Measurements from ENCODE around the gene SEPTIN1. TPM values are rescaled to one million over a fixed set of nuclear protein-coding genes. Genes with fewer than 3 reads are reported as not detected.
A peak's percentile ranks its signal among the peaks of the same experiment; 100 is the strongest.

SEPTIN1 gene
- total and polyA plus RNA-seq, 2 of the 13 experiments (the other 11 are each of a cell fraction or from before 2014, with no cell fraction given) = 0.18 to 0.67 TPM

- TF ChIP-seq ZSCAN20 (CRISPR knock-in tag; IDR thresholded peaks at IDR 0.05; ENCODE audit: borderline replicate concordance) (no peak), PPARG (CRISPR knock-in tag; conservative IDR thresholded peaks at IDR 0.05) (no peak), ZNF296 (CRISPR knock-in tag; conservative IDR thresholded peaks at IDR 0.05) (no peak), ZNF607 (CRISPR knock-in tag; IDR thresholded peaks at IDR 0.05; ENCODE audit: borderline replicate concordance) (no peak), YEATS2 (CRISPR knock-in tag; IDR thresholded peaks at IDR 0.05; ENCODE audit: borderline replicate concordance) (no peak), ZMYM2 (CRISPR knock-in tag; IDR thresholded peaks at IDR 0.05) (no peak)
Measured at GRCh38 chr16:30395992-30396585, 13.7 kb upstream of the SEPTIN1 start (continued).

GRCh38 chr16:30395155-30395991 is 13.0 kb upstream of the SEPTIN1 start, which contains the start of gene ZNF48:
TSS of gene ZNF48 (plus strand) at chr16:30395420. CDS start at chr16:30395795, 375 bp downstream.
- in situ Hi-C loops (cut with HindIII; ENCODE audit: extremely low pct_ligation_motif_present, low pct_unique_long_range_greater_than_20kb) = no loop called here
- intact Hi-C loops (cut with micrococcal nuclease; ENCODE audit: unreplicated experiment) = loop anchor here (1.0 kb wide), 4 partner anchors 14 to 40 kb away; partner anchors contain the start of gene CD2BP2
- Histone ChIP-seq H4K20me1 (ENCODE audit: insufficient read depth, low read length) (no peaks in the 10 kb centered on the region; the same call in 1 of the 2 replicates), H3K4me2 (ENCODE audit: low read depth, low read length) (peak within 1 kb of the TSS; percentile 99), H3K9me3 (ENCODE audit: low read length) (no peaks in the 10 kb centered on the region), H3K9ac (ENCODE audit: insufficient read depth, low read depth, low read length) (peak within 1 kb of the TSS; percentile 83), H3K36me3 (replicated peaks in 1 of 2; ENCODE audit: control insufficient read depth in 1 of 2, insufficient read depth in 2 of 2, low read length in 2 of 2) (peaks cover 3 to 17% of the 10 kb centered on the region in 2 experiments; a peak in 4 of 5 replicates), H3K79me2 (ENCODE audit: insufficient read depth, low read length) (peaks cover 17% of the 10 kb centered on the region), H2AFZ (ENCODE audit: low read length) (peak within 1 kb of the TSS; percentile 9), H3K27me3 (ENCODE audit: control insufficient read depth in 1 of 2, insufficient read depth in 2 of 2, low read length in 2 of 2) (no peaks in the 10 kb centered on the region), H3K27ac (ENCODE audit: extremely low read length, insufficient read depth, low read length) (peak within 1 kb of the TSS; percentile 73), H3K4me3 (replicated peaks in 1 of 3; ENCODE audit: insufficient read depth in 1 of 3, low read depth in 2 of 3, low read length in 3 of 3) (peak within 1 kb of the TSS; percentile 75 to 93 (median 75)), H3K4me1 (ENCODE audit: insufficient read depth, low read length) (peaks cover 36% of the 10 kb centered on the region)
- 0% methylated on average over 43 of the region's 103 CpGs for WGBS (ENCODE audit: low lambda C conversion rate)
- CTCF ChIA-PET (ENCODE audit: low intra/inter-chr PET ratio, low total read pairs) = interaction anchor here (0.8 to 2.6 kb wide), 4 partner anchors 12 to 233 kb away, joined by 3 to 20 read pairs (median 4); partner anchors contain the start of genes DCTPP1 and ZNF771
- DNase-seq (ENCODE audit: low spot score) (peak; percentile 89), FAIRE-seq (peak; percentile 46), ATAC-seq (peak; percentile 94)
- POLR2A ChIA-PET = interaction anchor here (1.0 to 3.3 kb wide), 15 partner anchors 9 to 263 kb away, joined by 3 to 70 read pairs (median 6); partner anchors contain the start of genes CD2BP2, DCTPP1, FBRS and SEPTIN1
- BruUV-seq (replicated peaks) = no TSS peak
- TF ChIP-seq ZMAT3 (CRISPR knock-in tag; conservative IDR thresholded peaks at IDR 0.05) = peak; percentile 78
- peak; percentile 92 for TF ChIP-seq RAD21 (CRISPR knock-in tag; IDR thresholded peaks at IDR 0.05)
- peak; percentile 57 for TF ChIP-seq NFYB (CRISPR knock-in tag; IDR thresholded peaks at IDR 0.05)
- TF ChIP-seq ZNF512B (CRISPR knock-in tag; IDR thresholded peaks at IDR 0.05; ENCODE audit: borderline replicate concordance) = no peak
- TF ChIP-seq TIGD3 (CRISPR knock-in tag; IDR thresholded peaks at IDR 0.05; ENCODE audit: borderline replicate concordance) = no peak
- TF ChIP-seq ZNF44 (CRISPR knock-in tag; IDR thresholded peaks at IDR 0.05) = peak; percentile 47; the same call in 1 of the 2 replicates
- TF ChIP-seq ZNF567 (CRISPR knock-in tag; IDR thresholded peaks at IDR 0.05; ENCODE audit: borderline replicate concordance) = peak; percentile 80
- peak; percentile 69; the same call in 1 of the 2 replicates for TF ChIP-seq ZNF800 (CRISPR knock-in tag; IDR thresholded peaks at IDR 0.05)
